ENCODE data around the gene XCL1.
"Not testable (repeated sequence)": the region's sequence is repeated elsewhere in the genome, so short reads cannot be mapped to it uniquely, and the experiment has no call there.

Gene XCL1

GRCh38 chr1:168572633-168573032 lies 3.8 kb upstream of the XCL1 start:
- Histone ChIP-seq H2AFZ (ENCODE audit: low read length) (no peak overlapping the region), H3K36me3 (replicated peaks; ENCODE audit: insufficient read depth, low read length) (no peaks in the 10 kb centered on the region), H3K4me2 (ENCODE audit: low read depth, low read length) (no peak overlapping the region), H3K79me2 (ENCODE audit: low read length) (no peaks in the 10 kb centered on the region), H4K20me1 (ENCODE audit: insufficient read depth, low read length) (no peaks in the 10 kb centered on the region), H3K9ac (ENCODE audit: low read length) (no peak overlapping the region), H3K27me3 (replicated peaks; ENCODE audit: insufficient read depth, low read length) (no peaks in the 10 kb centered on the region), H3K4me3 (ENCODE audit: low read length) (no peak overlapping the region), H3F3A (ENCODE audit: insufficient read depth, low read length) (no peaks in the 10 kb centered on the region), H3K9me2 (replicated peaks; ENCODE audit: insufficient read depth, low read length) (no peaks in the 10 kb centered on the region), H3K27ac (ENCODE audit: low read length) (no peak overlapping the region), H3K9me3 (replicated peaks; ENCODE audit: insufficient read depth, low read length) (no peaks in the 10 kb centered on the region), H3K4me1 (ENCODE audit: low read length) (no peaks in the 10 kb centered on the region)
- DNase-seq: no peak
- no peak for TF ChIP-seq CTCF (IDR thresholded peaks at IDR 0.05; ENCODE audit: low read length)
- TF ChIP-seq EZH2phosphoT487 (IDR thresholded peaks at IDR 0.05; ENCODE audit: low read length): no peak
- TF ChIP-seq EZH2 (optimal IDR thresholded peaks at IDR 0.05; ENCODE audit: low read depth, low read length): no peak

- not testable (repeated sequence) for H3K9me2 ChIP-seq (replicated peaks; ENCODE audit: insufficient read depth, low read length); H3K27ac ChIP-seq (ENCODE audit: low read length); DNase-seq; H4K20me1 ChIP-seq (ENCODE audit: insufficient read depth, low read length); H3K4me2 ChIP-seq (ENCODE audit: low read depth, low read length); H2AFZ ChIP-seq (ENCODE audit: low read length); H3K27me3 ChIP-seq (replicated peaks; ENCODE audit: insufficient read depth, low read length); H3K4me1 ChIP-seq (ENCODE audit: low read length); H3K9ac ChIP-seq (ENCODE audit: low read length); H3K79me2 ChIP-seq (ENCODE audit: low read length); H3K36me3 ChIP-seq (replicated peaks; ENCODE audit: insufficient read depth, low read length); H3F3A ChIP-seq (ENCODE audit: insufficient read depth, low read length); H3K9me3 ChIP-seq (replicated peaks; ENCODE audit: insufficient read depth, low read length); H3K4me3 ChIP-seq (ENCODE audit: low read length)
Observed at GRCh38 chr1:168574234-168574633, 2.2 kb upstream of the XCL1 start.

- not testable (repeated sequence) for H3K27ac ChIP-seq (ENCODE audit: low read length); H3K4me1 ChIP-seq (ENCODE audit: low read length); H3K9me3 ChIP-seq (replicated peaks; ENCODE audit: insufficient read depth, low read length); H3K9me2 ChIP-seq (replicated peaks; ENCODE audit: insufficient read depth, low read length); H3K79me2 ChIP-seq (ENCODE audit: low read length); H4K20me1 ChIP-seq (ENCODE audit: insufficient read depth, low read length); H3K9ac ChIP-seq (ENCODE audit: low read length); H2AFZ ChIP-seq (ENCODE audit: low read length); H3K4me2 ChIP-seq (ENCODE audit: low read depth, low read length); H3F3A ChIP-seq (ENCODE audit: insufficient read depth, low read length); DNase-seq; H3K36me3 ChIP-seq (replicated peaks; ENCODE audit: insufficient read depth, low read length); H3K4me3 ChIP-seq (ENCODE audit: low read length); H3K27me3 ChIP-seq (replicated peaks; ENCODE audit: insufficient read depth, low read length)
Observed at GRCh38 chr1:168578531-168579185, 2.3 kb downstream of the XCL1 start.

DNA sequence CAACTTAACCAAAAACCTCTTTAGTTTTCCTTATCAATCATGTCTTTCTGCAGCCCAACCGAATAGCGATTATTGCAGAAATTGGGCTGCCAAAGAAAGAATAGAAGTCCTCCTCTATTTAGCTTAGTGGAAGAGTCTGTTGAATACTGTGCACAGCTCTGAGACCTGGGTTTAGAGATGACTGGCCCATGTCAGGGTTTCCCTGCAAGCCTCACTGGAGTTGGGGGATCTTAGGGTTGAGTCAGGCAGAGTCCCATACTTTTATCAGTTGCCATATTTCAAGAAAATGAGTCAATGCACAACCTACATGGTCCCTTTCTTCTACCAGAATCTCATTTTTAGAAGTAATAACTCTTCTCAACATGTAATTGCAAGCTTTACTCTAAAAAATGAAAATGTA lies 3.9 kb downstream of the XCL1 start:
- H3K4me3 ChIP-seq (ENCODE audit: low read length); H3K9ac ChIP-seq (ENCODE audit: low read length); H3K4me1 ChIP-seq (ENCODE audit: low read length); H3K79me2 ChIP-seq (ENCODE audit: low read length); H3K9me3 ChIP-seq (replicated peaks; ENCODE audit: insufficient read depth, low read length); H3K9me2 ChIP-seq (replicated peaks; ENCODE audit: insufficient read depth, low read length); H3K4me2 ChIP-seq (ENCODE audit: low read depth, low read length); DNase-seq; H2AFZ ChIP-seq (ENCODE audit: low read length); H3F3A ChIP-seq (ENCODE audit: insufficient read depth, low read length); H4K20me1 ChIP-seq (ENCODE audit: insufficient read depth, low read length); H3K27me3 ChIP-seq (replicated peaks; ENCODE audit: insufficient read depth, low read length); H3K27ac ChIP-seq (ENCODE audit: low read length); H3K36me3 ChIP-seq (replicated peaks; ENCODE audit: insufficient read depth, low read length): not testable (repeated sequence)

DNA sequence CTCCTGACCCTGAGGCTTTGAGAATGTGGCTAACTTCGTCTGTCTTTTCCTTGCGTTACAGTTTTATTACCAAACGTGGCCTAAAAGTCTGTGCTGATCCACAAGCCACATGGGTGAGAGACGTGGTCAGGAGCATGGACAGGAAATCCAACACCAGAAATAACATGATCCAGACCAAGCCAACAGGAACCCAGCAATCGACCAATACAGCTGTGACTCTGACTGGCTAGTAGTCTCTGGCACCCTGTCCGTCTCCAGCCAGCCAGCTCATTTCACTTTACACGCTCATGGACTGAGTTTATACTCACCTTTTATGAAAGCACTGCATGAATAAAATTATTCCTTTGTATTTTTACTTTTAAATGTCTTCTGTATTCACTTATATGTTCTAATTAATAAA lies 4.6 kb downstream of the XCL1 start:
- H3K79me2 ChIP-seq (ENCODE audit: low read length); H3K27me3 ChIP-seq (replicated peaks; ENCODE audit: insufficient read depth, low read length); DNase-seq; H3K4me1 ChIP-seq (ENCODE audit: low read length); H4K20me1 ChIP-seq (ENCODE audit: insufficient read depth, low read length); H3K27ac ChIP-seq (ENCODE audit: low read length); H3K9me2 ChIP-seq (replicated peaks; ENCODE audit: insufficient read depth, low read length); H3K9me3 ChIP-seq (replicated peaks; ENCODE audit: insufficient read depth, low read length); H3K4me3 ChIP-seq (ENCODE audit: low read length); H3K9ac ChIP-seq (ENCODE audit: low read length); H3K4me2 ChIP-seq (ENCODE audit: low read depth, low read length); H2AFZ ChIP-seq (ENCODE audit: low read length); H3F3A ChIP-seq (ENCODE audit: insufficient read depth, low read length); H3K36me3 ChIP-seq (replicated peaks; ENCODE audit: insufficient read depth, low read length): not testable (repeated sequence)

Measured in MM.1S (cell line).